Panc1 (cell line): Measurements from ENCODE around the gene FERMT3.

ENCODE experiments used
- CTCF ChIP-seq: fragments of 450-650 bp; IDR thresholded peaks from 2 replicates; pipeline ENCODE4 v1.5.1; 2017; ENCODE audit warnings: mild to moderate bottlenecking
- POLR2AphosphoS5 ChIP-seq: IDR thresholded peaks from 2 replicates; pipeline ENCODE4 v1.6.1; 2012; ENCODE audit warnings: mild to moderate bottlenecking, low read depth, low read length, moderate library complexity
- TF ChIP-seq, protein P1 (sequence below), 2 experiments: IDR thresholded peaks; 2 replicates each; pipeline ENCODE4 v1.6.1; 2011 to 2012; ENCODE audit warnings: low read depth in 2 of 2, control low read depth in 1 of 2, low read length in 1 of 2, mild to moderate bottlenecking in 1 of 2, moderate library complexity in 1 of 2; ENCODE audit not compliant: insufficient read depth in 1 of 2

- TF ChIP-seq POLR2AphosphoS5 (no peak), CTCF (no peak)
- TF ChIP-seq, protein P1, sequence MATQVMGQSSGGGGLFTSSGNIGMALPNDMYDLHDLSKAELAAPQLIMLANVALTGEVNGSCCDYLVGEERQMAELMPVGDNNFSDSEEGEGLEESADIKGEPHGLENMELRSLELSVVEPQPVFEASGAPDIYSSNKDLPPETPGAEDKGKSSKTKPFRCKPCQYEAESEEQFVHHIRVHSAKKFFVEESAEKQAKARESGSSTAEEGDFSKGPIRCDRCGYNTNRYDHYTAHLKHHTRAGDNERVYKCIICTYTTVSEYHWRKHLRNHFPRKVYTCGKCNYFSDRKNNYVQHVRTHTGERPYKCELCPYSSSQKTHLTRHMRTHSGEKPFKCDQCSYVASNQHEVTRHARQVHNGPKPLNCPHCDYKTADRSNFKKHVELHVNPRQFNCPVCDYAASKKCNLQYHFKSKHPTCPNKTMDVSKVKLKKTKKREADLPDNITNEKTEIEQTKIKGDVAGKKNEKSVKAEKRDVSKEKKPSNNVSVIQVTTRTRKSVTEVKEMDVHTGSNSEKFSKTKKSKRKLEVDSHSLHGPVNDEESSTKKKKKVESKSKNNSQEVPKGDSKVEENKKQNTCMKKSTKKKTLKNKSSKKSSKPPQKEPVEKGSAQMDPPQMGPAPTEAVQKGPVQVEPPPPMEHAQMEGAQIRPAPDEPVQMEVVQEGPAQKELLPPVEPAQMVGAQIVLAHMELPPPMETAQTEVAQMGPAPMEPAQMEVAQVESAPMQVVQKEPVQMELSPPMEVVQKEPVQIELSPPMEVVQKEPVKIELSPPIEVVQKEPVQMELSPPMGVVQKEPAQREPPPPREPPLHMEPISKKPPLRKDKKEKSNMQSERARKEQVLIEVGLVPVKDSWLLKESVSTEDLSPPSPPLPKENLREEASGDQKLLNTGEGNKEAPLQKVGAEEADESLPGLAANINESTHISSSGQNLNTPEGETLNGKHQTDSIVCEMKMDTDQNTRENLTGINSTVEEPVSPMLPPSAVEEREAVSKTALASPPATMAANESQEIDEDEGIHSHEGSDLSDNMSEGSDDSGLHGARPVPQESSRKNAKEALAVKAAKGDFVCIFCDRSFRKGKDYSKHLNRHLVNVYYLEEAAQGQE (IDR thresholded peaks at IDR 0.05; ENCODE audit: insufficient read depth in 1 of 2, low read depth in 2 of 2, low read length in 1 of 2) = no peak
Measured at GRCh38 chr11:64238076-64238475, 31.6 kb downstream of the FERMT3 start.
